ENCODE data around the gene SIGLEC15. TPM values are rescaled to one million over a fixed set of nuclear protein-coding genes. Genes with fewer than 3 reads are reported as not detected.

The SIGLEC15 gene
- total RNA-seq, 1 experiment from 2014 or later, result not detected

DNA sequence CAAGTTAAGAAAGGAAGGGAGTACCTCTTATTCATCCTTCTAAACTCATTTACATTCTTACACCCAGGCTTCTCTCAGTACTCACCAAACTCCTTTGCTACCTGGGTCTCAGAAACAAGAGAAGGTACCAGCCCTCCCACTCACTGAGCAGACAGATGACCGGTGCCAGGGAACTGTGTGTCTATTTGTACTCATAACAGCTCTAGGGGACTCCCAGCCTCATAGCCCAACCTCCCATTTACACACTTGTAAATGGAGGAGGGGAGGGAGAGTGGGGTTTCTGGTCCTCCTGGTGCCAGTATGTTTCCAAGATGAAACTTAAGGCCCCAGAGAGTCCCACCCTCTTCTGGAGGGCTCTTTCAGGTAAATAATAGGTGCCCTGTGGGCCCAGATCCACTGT, 42.8 kb upstream of the SIGLEC15 start:
- no peak overlapping the region for H3K27ac ChIP-seq (ENCODE audit: low read depth, low read length)
- no peaks in the 10 kb centered on the region for H4K20me1 ChIP-seq (ENCODE audit: insufficient read depth)
- no peak overlapping the region for H3K4me3 ChIP-seq (replicated peaks in 1 of 2; ENCODE audit: low read depth in 1 of 2, low read length in 2 of 2)
- POLR2A ChIA-PET, result no interaction called here
- no peaks in the 10 kb centered on the region for H3K79me2 ChIP-seq (ENCODE audit: insufficient read depth, low read length)
- H3K4me2 ChIP-seq (ENCODE audit: low read length), result no peak overlapping the region
- H3K9me3 ChIP-seq (ENCODE audit: control insufficient read depth in 1 of 2, insufficient read depth in 1 of 2, low read depth in 1 of 2, low read length in 2 of 2), result no peaks in the 10 kb centered on the region
- DNase-seq (ENCODE audit: low read depth, low spot score) (no peak), ATAC-seq (no peak)
- H2AFZ ChIP-seq (ENCODE audit: low read depth, low read length, poor library complexity, severe bottlenecking), result no peak overlapping the region
- CTCF ChIA-PET, result no interaction called here
- no peaks in the 10 kb centered on the region for H3K27me3 ChIP-seq (ENCODE audit: insufficient read depth, low read length)
- RAD21 ChIA-PET (ENCODE audit: low non-redundant PET in 1 of 2, low total read pairs in 2 of 2, uncharacterized antibody in 2 of 2, unreplicated experiment in 2 of 2), result no interaction called here
- H3K36me3 ChIP-seq (ENCODE audit: control insufficient read depth in 1 of 2, insufficient read depth in 2 of 2, low read length in 2 of 2), result no peaks in the 10 kb centered on the region
- TF ChIP-seq SRF (IDR thresholded peaks at IDR 0.05; ENCODE audit: low read depth) (no peak), EGR1 (IDR thresholded peaks at IDR 0.05; ENCODE audit: low read depth) (no peak), ZNF274 (IDR thresholded peaks at IDR 0.05; ENCODE audit: low read depth, low read length) (no peak), YY1 (IDR thresholded peaks at IDR 0.05; ENCODE audit: extremely low read depth, insufficient replicate concordance, low read depth, low read length) (no peak), EZH2 (IDR thresholded peaks at IDR 0.05) (no peak), JUND (IDR thresholded peaks at IDR 0.05) (no peak), FOSL1 (IDR thresholded peaks at IDR 0.05; ENCODE audit: low read depth) (no peak), SP1 (IDR thresholded peaks at IDR 0.05; ENCODE audit: low read depth) (no peak), POLR2AphosphoS5 (IDR thresholded peaks at IDR 0.05; ENCODE audit: low read depth, low read length) (no peak), EZH2phosphoT487 (IDR thresholded peaks at IDR 0.05; ENCODE audit: borderline replicate concordance) (no peak)
- TF ChIP-seq, protein P1, sequence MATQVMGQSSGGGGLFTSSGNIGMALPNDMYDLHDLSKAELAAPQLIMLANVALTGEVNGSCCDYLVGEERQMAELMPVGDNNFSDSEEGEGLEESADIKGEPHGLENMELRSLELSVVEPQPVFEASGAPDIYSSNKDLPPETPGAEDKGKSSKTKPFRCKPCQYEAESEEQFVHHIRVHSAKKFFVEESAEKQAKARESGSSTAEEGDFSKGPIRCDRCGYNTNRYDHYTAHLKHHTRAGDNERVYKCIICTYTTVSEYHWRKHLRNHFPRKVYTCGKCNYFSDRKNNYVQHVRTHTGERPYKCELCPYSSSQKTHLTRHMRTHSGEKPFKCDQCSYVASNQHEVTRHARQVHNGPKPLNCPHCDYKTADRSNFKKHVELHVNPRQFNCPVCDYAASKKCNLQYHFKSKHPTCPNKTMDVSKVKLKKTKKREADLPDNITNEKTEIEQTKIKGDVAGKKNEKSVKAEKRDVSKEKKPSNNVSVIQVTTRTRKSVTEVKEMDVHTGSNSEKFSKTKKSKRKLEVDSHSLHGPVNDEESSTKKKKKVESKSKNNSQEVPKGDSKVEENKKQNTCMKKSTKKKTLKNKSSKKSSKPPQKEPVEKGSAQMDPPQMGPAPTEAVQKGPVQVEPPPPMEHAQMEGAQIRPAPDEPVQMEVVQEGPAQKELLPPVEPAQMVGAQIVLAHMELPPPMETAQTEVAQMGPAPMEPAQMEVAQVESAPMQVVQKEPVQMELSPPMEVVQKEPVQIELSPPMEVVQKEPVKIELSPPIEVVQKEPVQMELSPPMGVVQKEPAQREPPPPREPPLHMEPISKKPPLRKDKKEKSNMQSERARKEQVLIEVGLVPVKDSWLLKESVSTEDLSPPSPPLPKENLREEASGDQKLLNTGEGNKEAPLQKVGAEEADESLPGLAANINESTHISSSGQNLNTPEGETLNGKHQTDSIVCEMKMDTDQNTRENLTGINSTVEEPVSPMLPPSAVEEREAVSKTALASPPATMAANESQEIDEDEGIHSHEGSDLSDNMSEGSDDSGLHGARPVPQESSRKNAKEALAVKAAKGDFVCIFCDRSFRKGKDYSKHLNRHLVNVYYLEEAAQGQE (IDR thresholded peaks at IDR 0.05; ENCODE audit: low read depth), result no peak
- peaks cover 0 to 13% of the 10 kb centered on the region in 2 experiments; a peak in 2 of 4 replicates for H3K4me1 ChIP-seq (ENCODE audit: control insufficient read depth in 1 of 2, insufficient read depth in 2 of 2, low read length in 2 of 2)
- H3K9me2 ChIP-seq (ENCODE audit: insufficient read depth), result no peaks in the 10 kb centered on the region; the same call in 1 of the 2 replicates
- no peak overlapping the region for H3K9ac ChIP-seq (ENCODE audit: low read length)
- intact Hi-C loops (cut with micrococcal nuclease), result no loop called here
- no TSS peak for BruUV-seq (replicated peaks)
